GM12873 (cell line): ENCODE measurements around the gene RAD51B.

Experiments used
- TF ChIP-seq, protein P1 (sequence below): IDR thresholded peaks from 2 replicates; pipeline ENCODE4 v1.5.1; 2012; ENCODE audit warnings: low read depth, mild to moderate bottlenecking, moderate library complexity, low read length, control low read depth; ENCODE audit not compliant: insufficient read depth; ENCODE audit errors: missing control alignments

RAD51B gene

DNA sequence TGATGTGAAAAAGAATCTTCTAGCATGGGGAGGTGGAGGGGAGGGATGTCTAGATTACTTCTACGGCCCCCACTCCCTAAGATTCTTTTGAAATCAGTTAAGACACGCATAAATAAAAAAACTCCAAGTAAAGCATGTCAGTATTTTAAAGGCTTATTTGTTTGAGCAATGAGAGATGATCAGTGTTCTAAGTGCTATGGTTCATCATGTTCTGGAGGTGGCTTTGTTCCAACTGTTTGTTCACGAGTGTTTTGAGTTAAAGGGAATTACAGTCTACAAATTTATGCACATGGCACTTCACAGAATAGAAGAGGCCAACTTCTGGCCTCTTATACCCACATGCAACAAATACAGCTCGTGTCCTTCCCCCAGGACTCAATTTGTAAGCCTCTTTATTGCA, 394.9 kb downstream of the RAD51B start:
- TF ChIP-seq, protein P1, sequence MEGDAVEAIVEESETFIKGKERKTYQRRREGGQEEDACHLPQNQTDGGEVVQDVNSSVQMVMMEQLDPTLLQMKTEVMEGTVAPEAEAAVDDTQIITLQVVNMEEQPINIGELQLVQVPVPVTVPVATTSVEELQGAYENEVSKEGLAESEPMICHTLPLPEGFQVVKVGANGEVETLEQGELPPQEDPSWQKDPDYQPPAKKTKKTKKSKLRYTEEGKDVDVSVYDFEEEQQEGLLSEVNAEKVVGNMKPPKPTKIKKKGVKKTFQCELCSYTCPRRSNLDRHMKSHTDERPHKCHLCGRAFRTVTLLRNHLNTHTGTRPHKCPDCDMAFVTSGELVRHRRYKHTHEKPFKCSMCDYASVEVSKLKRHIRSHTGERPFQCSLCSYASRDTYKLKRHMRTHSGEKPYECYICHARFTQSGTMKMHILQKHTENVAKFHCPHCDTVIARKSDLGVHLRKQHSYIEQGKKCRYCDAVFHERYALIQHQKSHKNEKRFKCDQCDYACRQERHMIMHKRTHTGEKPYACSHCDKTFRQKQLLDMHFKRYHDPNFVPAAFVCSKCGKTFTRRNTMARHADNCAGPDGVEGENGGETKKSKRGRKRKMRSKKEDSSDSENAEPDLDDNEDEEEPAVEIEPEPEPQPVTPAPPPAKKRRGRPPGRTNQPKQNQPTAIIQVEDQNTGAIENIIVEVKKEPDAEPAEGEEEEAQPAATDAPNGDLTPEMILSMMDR, result no peak

DNA sequence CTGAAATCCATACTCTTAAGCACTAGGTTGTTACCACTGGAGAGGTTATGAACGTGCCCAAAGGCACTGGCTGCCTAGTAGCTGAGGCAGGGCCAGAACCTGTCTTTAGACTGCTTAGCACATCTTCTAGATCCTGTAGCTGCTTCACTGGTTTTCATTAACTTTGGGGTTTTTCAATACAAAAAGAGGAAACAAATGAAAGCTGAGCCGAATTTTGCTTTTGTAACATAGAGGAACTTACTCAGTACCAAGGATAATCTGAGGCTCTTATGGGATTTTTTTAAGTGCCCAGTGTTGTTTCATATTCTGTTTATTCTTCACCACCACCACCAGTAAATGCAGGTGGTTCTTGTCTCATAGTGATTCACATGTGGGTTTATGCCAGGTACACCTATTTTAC, 396.1 kb downstream of the RAD51B start:
- TF ChIP-seq, protein P1, result no peak

DNA sequence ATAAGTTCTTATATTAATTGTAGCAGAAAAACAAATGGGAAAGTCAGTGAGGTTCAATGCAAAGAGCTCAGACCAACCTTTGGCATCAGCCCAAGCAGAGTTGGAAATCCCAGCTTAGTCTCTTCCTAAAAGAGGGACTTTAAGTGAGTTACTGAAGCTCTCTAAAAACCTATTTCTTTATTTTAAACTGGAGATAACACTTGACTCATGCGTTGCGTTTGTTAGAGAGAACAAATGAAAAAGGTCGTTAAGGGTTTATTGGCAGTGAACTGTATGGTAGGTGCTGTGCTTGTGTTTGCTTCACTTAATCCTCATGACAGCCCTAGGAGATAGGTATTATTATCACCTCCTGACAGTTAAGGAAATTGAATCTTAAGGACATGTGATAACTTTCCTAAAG, 396.5 kb downstream of the RAD51B start:
- TF ChIP-seq, protein P1, result no peak

DNA sequence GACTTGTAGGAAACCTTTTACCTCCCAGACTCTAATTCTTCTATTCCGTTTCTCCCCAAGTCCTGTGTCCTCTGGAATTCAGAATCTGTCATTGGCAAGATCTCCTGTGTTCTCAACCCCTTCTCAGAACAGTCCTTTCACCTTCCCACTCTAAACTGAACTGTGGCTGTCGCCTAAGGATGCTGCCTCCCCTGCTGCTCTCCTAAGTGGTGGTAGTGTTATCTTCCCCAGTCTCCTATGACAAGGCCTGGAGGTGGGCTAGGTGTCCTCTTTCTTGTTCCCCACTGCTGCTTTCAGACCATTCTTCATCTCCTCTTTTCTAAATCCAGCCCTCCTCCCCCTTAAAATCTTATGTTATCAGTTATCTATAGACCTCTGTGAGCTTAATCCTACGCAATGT, 397.4 kb downstream of the RAD51B start:
- TF ChIP-seq, protein P1, result no peak

DNA sequence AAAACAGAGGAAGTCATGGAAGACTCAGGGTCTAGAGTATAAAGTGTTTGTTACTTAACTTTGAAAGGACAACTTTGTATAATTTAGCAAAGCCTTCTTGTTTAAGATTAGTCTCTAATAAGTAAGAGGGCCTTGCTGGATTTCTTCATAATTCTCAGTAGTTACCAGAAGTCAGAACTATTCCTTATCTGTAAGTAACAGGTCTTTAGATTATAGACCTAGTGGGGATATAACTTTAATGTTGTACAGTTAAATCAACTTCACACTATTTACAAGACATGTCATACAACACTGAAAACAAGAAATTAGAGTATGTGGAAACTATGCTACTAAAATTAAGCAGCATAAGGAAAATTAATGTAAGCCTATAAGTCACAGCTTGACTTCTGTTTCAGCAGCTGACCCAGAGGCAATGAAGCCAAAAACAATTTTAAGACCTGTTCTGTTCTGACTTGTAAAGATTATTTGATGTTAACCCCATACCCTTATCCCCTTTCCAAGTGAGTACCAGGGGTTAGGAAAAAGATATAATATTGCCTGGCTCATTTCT, 398.3 kb downstream of the RAD51B start:
- TF ChIP-seq, protein P1, result no peak

DNA sequence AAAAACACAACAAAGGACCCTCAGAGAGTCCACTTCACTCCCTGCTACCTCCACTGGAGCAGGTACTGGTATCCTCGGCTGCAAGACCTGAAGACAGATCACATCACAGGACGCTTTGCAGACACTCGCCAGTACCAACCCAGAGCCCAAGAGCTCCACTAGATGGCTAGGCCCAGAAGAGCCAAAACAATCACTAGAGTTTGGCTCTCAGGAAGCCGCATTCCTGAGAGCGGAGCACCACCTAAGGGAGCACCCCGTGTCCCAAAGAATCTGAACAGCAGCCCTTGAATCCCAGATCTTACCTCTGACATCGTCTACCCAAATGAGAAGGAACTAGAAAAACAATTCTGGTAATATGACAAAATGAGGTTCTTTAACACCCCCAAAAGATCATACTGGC, 399.8 kb downstream of the RAD51B start:
- TF ChIP-seq, protein P1, result no peak

DNA sequence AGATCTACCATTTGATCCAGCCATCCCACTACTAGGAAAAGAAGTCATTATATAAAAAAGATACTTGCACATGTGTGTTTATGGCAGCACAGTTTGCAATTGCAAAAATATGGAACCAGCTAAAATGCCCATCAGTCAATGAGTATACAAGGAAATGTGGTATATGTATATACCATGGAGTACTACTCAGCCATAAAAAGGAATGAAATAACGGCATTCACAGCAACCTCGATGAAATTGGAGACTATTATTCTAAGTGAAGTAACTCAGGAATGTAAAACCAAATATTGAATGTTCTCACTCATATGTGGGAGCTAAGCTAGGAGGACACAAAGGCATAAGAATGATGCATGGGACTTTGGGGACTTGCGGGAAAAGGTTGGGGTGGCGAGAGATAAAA, 402.6 kb downstream of the RAD51B start:
- TF ChIP-seq, protein P1, result no peak
